HEK293T (cell line): Measurements from ENCODE around the gene GPR65.

Experiments used
- BHLHE40 ChIP-seq: fragments of 450-650 bp; IDR thresholded peaks from 2 replicates; pipeline ENCODE4 v1.6.1; 2016; ENCODE audit warnings: mild to moderate bottlenecking, moderate library complexity, borderline replicate concordance
- HDGF ChIP-seq: fragments of 450-650 bp; IDR thresholded peaks from 2 replicates; pipeline ENCODE4 v1.6.1; 2017; ENCODE audit warnings: antibody characterized with exemption, borderline replicate concordance
- L3MBTL2 ChIP-seq: fragments of 450-650 bp; conservative IDR thresholded peaks from 2 replicates; pipeline ENCODE4 v1.6.1; 2016; ENCODE audit warnings: mild to moderate bottlenecking
- SUZ12 ChIP-seq: fragments of 450-650 bp; IDR thresholded peaks from 2 replicates; pipeline ENCODE4 v1.6.1; 2016; ENCODE audit warnings: mild to moderate bottlenecking

- TF ChIP-seq HDGF (no peak), BHLHE40 (no peak), SUZ12 (no peak), L3MBTL2 (no peak)
These were observed 31.5 kb downstream of the GPR65 start for GRCh38 chr14:88036422-88036821.
